Thyroid gland (tissue), 4 donors: ENCODE results near the gene MRPL52. TPM values are rescaled to one million over a fixed set of nuclear protein-coding genes. Genes with fewer than 3 reads are reported as not detected.

Experiments used
- DNase-seq, 2 donors: peaks; one replicate each; pipeline ENCODE4 v3.0.0-alpha.2; 2019
- H3K27ac ChIP-seq, 3 donors: fragments of 200-600 bp; sonication (generic); 1 replicate in 2 of 3; 2 replicates in 1 of 3; pipeline ENCODE4 v1.5.1; 2016 to 2019; ENCODE audit warnings: mild to moderate bottlenecking in 1 of 3, moderate library complexity in 1 of 3
- H3K27me3 ChIP-seq: fragments of 200-600 bp; sonication (generic); one replicate; pipeline ENCODE4 v1.5.1; 2019
- H3K36me3 ChIP-seq, 2 donors: fragments of 200-600 bp; sonication (generic); one replicate each; pipeline ENCODE4 v1.5.1; 2016 to 2019
- H3K4me1 ChIP-seq, 2 donors: fragments of 200-600 bp; sonication (generic); one replicate each; pipeline ENCODE4 v1.5.1; 2017 to 2019
- H3K4me3 ChIP-seq, 3 donors: fragments of 200-600 bp; sonication (generic); replicated peaks in 1 of 3; 1 replicate in 2 of 3; 2 replicates in 1 of 3; pipeline ENCODE4 v1.5.1; 2016; ENCODE audit warnings: mild to moderate bottlenecking in 1 of 3
- H3K9me3 ChIP-seq: fragments of 200-600 bp; sonication (generic); one replicate; pipeline ENCODE4 v1.5.1; 2017
- CTCF ChIP-seq, 6 experiments: fragments of 200-600 bp in 3 of 6; fragments of 450-650 bp in 3 of 6; sonication (generic) in 3 of 6; IDR thresholded peaks; one replicate each; pipeline ENCODE4 v1.5.1; 2016 to 2019; ENCODE audit warnings: antibody characterized with exemption in 6 of 6, mild to moderate bottlenecking in 2 of 6, inconsistent platforms in 1 of 6, moderate library complexity in 1 of 6
- POLR2A ChIP-seq, 2 donors: fragments of 450-650 bp; IDR thresholded peaks; one replicate each; pipeline ENCODE4 v1.6.1; 2017; ENCODE audit warnings: antibody characterized with exemption in 2 of 2, mild to moderate bottlenecking in 2 of 2, moderate library complexity in 1 of 2
- WGBS, 2 donors: methylation state at CpG; one replicate each; pipeline ENCODE4 v1.1.5; 2017; 5-methylcytosine and 5-hydroxymethylcytosine counted together
- intact Hi-C: fragments of 100-400 bp; cut with DNase I; formaldehyde crosslinking; loops from one replicate; pipeline ENCODE4 v1.15.1; 2023
- total RNA-seq, 4 donors: library from RNA; depleted of rRNA; stranded (reverse); fragments of >200 nt; gene quantifications; one replicate each; pipeline ENCODE4 v1.2.3, GENCODE V29; 2016

Gene MRPL52
- total RNA-seq, 4 donors from 2014 or later: 43.7 to 166 (median 76.3) TPM

DNA sequence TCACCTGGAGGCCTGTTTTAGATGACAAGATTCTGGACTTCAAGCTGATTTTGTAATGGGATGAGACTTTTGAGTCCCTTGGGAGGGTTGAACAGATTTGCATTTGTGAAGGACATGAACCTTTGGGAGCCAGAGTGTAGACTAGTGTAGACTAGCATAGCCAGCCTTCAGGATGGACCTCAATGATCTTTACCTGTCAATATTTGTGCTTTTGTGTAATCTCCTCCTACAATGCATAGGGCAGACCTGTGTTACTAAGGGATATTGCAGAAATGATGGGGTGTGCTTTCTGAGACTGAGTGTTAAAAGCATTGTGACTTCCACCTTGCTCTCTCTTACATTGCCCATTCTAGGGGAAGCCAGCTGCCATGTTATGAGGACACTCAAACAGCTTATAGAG, 32.0 kb downstream of the MRPL52 start:
- no peak overlapping the region for H3K4me3 ChIP-seq
- intact Hi-C loops: no loop called here
- no peak for DNase-seq
- no peak overlapping the region for H3K27ac ChIP-seq
- H3K9me3 ChIP-seq: no peaks in the 10 kb centered on the region
- H3K4me1 ChIP-seq: no peaks in the 10 kb centered on the region
- H3K36me3 ChIP-seq: no peaks in the 10 kb centered on the region
- H3K27me3 ChIP-seq: no peaks in the 10 kb centered on the region
- TF ChIP-seq POLR2A (IDR thresholded peaks at IDR 0.05) (no peak), CTCF (IDR thresholded peaks at IDR 0.05) (no peak)

DNA sequence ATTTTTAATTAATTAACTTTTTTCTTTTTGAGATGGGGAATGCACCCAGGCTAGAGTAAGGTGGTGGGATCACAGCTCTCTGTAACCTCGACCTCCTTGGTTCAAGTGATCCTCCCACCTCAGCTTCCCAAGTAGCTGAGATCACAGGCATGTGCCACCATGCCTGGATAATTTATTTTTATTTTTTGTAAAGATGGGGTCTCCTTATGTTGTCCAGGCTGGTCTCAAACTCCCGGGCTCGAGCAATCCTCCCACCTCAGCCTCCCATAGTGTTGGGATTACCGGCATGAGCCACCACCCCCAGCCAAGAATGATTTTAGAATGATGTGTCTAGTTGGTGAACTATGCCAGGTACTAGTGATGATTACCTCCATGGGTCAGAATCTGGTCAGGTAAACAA, 35.3 kb downstream of the MRPL52 start:
- DNase-seq: no peak
- no peak overlapping the region for H3K4me3 ChIP-seq
- intact Hi-C loops: no loop called here
- H3K36me3 ChIP-seq: no peaks in the 10 kb centered on the region
- no peak for TF ChIP-seq CTCF (IDR thresholded peaks at IDR 0.05)
- no peak for TF ChIP-seq POLR2A (IDR thresholded peaks at IDR 0.05)
- peaks cover 0 to 6% of the 10 kb centered on the region in 2 donors for H3K4me1 ChIP-seq
- no peaks in the 10 kb centered on the region for H3K9me3 ChIP-seq
- H3K27ac ChIP-seq: no peak overlapping the region
- 87 to 94% methylated on average over 4 of the region's 4 CpGs for WGBS, 2 donors
- H3K27me3 ChIP-seq: no peaks in the 10 kb centered on the region

DNA sequence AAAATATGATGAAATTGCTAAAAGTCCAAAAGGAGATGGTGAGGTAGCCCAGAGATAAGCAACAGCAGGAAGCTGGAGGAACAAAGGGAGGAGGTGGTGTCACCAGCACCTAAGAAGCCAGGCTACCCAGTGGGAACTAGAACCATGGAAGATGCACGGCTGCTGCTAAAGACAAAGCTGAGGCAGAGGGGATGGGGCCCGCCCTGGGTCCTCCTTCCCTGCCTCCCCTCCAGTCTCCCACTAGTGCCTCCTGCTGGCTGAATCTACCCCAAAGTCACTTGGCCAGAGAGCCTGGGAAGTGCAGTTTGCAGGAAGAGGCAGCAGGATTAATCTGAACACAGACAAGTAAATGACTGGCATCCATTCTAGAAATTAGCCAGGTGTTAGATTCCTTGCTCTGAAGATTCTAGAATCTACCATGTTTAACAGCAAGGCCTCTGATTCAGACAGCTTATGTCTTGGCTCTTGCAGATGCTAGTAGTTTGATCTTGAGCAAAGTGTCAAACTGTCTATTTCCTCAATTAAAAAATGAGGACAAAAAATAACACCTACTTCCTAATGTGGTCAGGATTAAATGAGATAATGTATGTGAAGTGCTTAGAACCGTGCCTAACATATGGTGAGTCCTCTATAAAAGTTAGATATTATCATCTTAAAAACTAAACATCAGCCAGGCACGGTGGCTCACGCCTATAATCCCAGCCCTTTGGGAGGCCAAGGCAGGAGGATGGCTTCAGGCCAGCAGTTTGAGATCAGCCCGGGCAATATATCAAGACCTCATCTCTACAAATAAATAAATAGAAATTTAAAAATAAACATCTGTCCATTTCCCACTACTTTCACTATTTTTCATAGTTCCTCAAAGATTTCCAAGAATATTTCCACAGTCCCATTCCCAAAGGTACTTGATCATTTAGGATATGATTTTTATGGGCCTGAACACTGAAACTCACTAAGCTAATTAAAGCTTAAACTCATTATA, 36.0 kb downstream of the MRPL52 start:
- no peaks in the 10 kb centered on the region for H3K36me3 ChIP-seq
- no peaks in the 10 kb centered on the region for H3K27me3 ChIP-seq
- TF ChIP-seq CTCF (IDR thresholded peaks at IDR 0.05) (no peak), POLR2A (IDR thresholded peaks at IDR 0.05) (no peak)
- H3K27ac ChIP-seq: no peak overlapping the region
- H3K4me3 ChIP-seq: no peak overlapping the region
- no peaks in the 10 kb centered on the region for H3K9me3 ChIP-seq
- H3K4me1 ChIP-seq: peaks cover 6 to 13% of the 10 kb centered on the region in 2 donors
- DNase-seq: no peak
- intact Hi-C loops: no loop called here
- WGBS, 2 donors: 58 to 73% methylated on average over 6 of the region's 6 CpGs

DNA sequence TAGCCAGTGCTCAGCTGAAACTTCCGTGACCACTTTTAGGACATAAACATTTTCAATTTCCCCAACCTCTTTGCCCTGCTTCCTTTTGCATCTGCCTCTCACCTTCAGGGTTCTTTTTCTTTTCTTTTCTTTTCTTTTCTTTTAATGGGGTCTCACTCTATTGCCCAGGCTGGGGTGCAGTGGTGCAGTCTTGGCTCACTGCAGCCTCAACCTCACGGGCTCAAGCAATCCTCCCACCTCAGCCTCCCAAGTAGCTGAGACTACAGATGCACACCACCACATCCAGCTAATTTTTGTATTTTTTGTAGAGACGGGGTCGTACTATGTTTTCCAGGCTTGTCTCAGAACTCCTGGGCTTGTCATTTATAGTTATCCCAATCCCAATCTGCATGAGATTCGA, 37.2 kb downstream of the MRPL52 start:
- Histone ChIP-seq H3K27ac (no peak overlapping the region), H3K36me3 (no peaks in the 10 kb centered on the region), H3K9me3 (no peaks in the 10 kb centered on the region), H3K4me1 (peaks cover 7 to 15% of the 10 kb centered on the region in 2 donors), H3K4me3 (no peak overlapping the region), H3K27me3 (no peaks in the 10 kb centered on the region)
- WGBS, 2 donors: 99 to 100% methylated on average over 5 of the region's 5 CpGs
- TF ChIP-seq CTCF (IDR thresholded peaks at IDR 0.05) (no peak), POLR2A (IDR thresholded peaks at IDR 0.05) (no peak)
- intact Hi-C loops: no loop called here
- DNase-seq: no peak

- peak overlapping the region; percentile 96 to 100 (median 97) for H3K27ac ChIP-seq
- WGBS, 2 donors: 6 to 11% methylated on average over 1 of the region's 1 CpG
- no peaks in the 10 kb centered on the region for H3K27me3 ChIP-seq
- no peak for DNase-seq
- intact Hi-C loops: no loop called here
- no peaks in the 10 kb centered on the region for H3K9me3 ChIP-seq
- peaks cover 14 to 28% of the 10 kb centered on the region in 2 donors for H3K4me1 ChIP-seq
- no peak for TF ChIP-seq POLR2A (IDR thresholded peaks at IDR 0.05)
- TF ChIP-seq CTCF (IDR thresholded peaks at IDR 0.05): no peak
- H3K4me3 ChIP-seq: peak overlapping the region in 1 of 3 donors; percentile 99
- H3K36me3 ChIP-seq: peaks cover 22 to 25% of the 10 kb centered on the region in 2 donors
Measured at GRCh38 chr14:22870811-22871223, 41.1 kb downstream of the MRPL52 start.
